DND-41 (cell line): Measurements from ENCODE around the gene CCDC40.

Experiments used
- ATAC-seq: fragments of 200-7000 bp; cut with Tn5 transposase; 3 replicates; pipeline ENCODE4 v1.9.1; 2021; ENCODE audit warnings: low read depth; ENCODE audit not compliant: insufficient read depth
- DNase-seq: peaks from one replicate; pipeline ENCODE4 v3.0.0-alpha.2; 2020
- H2AFZ ChIP-seq: 2 replicates; pipeline ENCODE4 v1.6.0; 2012; ENCODE audit warnings: low read depth, low read length
- H3K27ac ChIP-seq: 2 replicates; pipeline ENCODE4 v1.5.1; 2012; ENCODE audit warnings: low read length, inconsistent platforms
- H3K27me3 ChIP-seq: fragments of 200-600 bp; sonication (generic); 2 replicates; pipeline ENCODE4 v1.6.0; 2012; ENCODE audit warnings: low read length, mild to moderate bottlenecking, inconsistent platforms; ENCODE audit not compliant: insufficient read depth, poor library complexity
- H3K36me3 ChIP-seq: 2 replicates; pipeline ENCODE4 v1.5.1; 2012; ENCODE audit warnings: low read length, inconsistent platforms; ENCODE audit not compliant: insufficient read depth
- H3K4me1 ChIP-seq: 2 replicates; pipeline ENCODE4 v1.5.1; 2012; ENCODE audit warnings: mild to moderate bottlenecking, low read length; ENCODE audit not compliant: insufficient read depth
- H3K4me2 ChIP-seq: 2 replicates; pipeline ENCODE4 v1.6.0; 2012; ENCODE audit warnings: mild to moderate bottlenecking, moderate library complexity, low read length, inconsistent platforms; ENCODE audit not compliant: insufficient read depth
- H3K4me3 ChIP-seq, 2 experiments: fragments of 200-600 bp in 1 of 2; shearing (Covaris generic) in 1 of 2; 2 replicates each; pipeline ENCODE4 v1.5.1; 2012 to 2016; ENCODE audit warnings: inconsistent platforms in 2 of 2, low read length in 2 of 2, mild to moderate bottlenecking in 2 of 2, low read depth in 1 of 2, moderate library complexity in 1 of 2
- H3K79me2 ChIP-seq: 2 replicates; pipeline ENCODE4 v1.6.0; 2012; ENCODE audit warnings: low read length, inconsistent platforms; ENCODE audit not compliant: insufficient read depth
- H3K9ac ChIP-seq: 2 replicates; pipeline ENCODE4 v1.6.0; 2012; ENCODE audit warnings: low read depth, mild to moderate bottlenecking, inconsistent platforms, low read length, moderate library complexity
- H3K9me3 ChIP-seq: 2 replicates; pipeline ENCODE4 v1.5.1; 2012; ENCODE audit warnings: low read length, moderate library complexity, mild to moderate bottlenecking, inconsistent platforms; ENCODE audit not compliant: insufficient read depth, severe bottlenecking
- H4K20me1 ChIP-seq: 2 replicates; pipeline ENCODE4 v1.6.0; 2012; ENCODE audit warnings: low read length; ENCODE audit not compliant: insufficient read depth
- CTCF ChIP-seq: IDR thresholded peaks from 2 replicates; pipeline ENCODE4 v1.5.1; 2012; ENCODE audit warnings: borderline replicate concordance, low read length, moderate library complexity, mild to moderate bottlenecking; ENCODE audit not compliant: poor library complexity, severe bottlenecking; ENCODE audit errors: extremely low read depth
- EZH2 ChIP-seq: IDR thresholded peaks from 3 replicates; pipeline ENCODE4 v1.6.1; 2012; ENCODE audit warnings: borderline replicate concordance, low read depth, mild to moderate bottlenecking, moderate library complexity, low read length, inconsistent platforms; ENCODE audit not compliant: severe bottlenecking

CCDC40 gene

GRCh38 chr17:80130992-80131391, 94.5 kb downstream of the CCDC40 start:
- H3K79me2 ChIP-seq = no peaks in the 10 kb centered on the region
- TF ChIP-seq CTCF (no peak), EZH2 (no peak)
- no peak for ATAC-seq
- no peak overlapping the region for H3K4me2 ChIP-seq
- no peak for DNase-seq
- H2AFZ ChIP-seq = no peak overlapping the region
- no peak overlapping the region for H3K4me3 ChIP-seq
- no peak overlapping the region for H3K9ac ChIP-seq
- H3K4me1 ChIP-seq = no peaks in the 10 kb centered on the region
- H4K20me1 ChIP-seq = peaks cover 9% of the 10 kb centered on the region
- H3K36me3 ChIP-seq = peaks cover 31% of the 10 kb centered on the region
- peaks cover 4% of the 10 kb centered on the region for H3K27me3 ChIP-seq
- no peak overlapping the region for H3K27ac ChIP-seq
- no peaks in the 10 kb centered on the region for H3K9me3 ChIP-seq

GRCh38 chr17:80132906-80133625, 96.6 kb downstream of the CCDC40 start:
- no peak for TF ChIP-seq EZH2
- no peak for TF ChIP-seq CTCF
- H3K27ac ChIP-seq = no peak overlapping the region
- H3K9ac ChIP-seq = no peak overlapping the region
- H3K4me1 ChIP-seq = no peaks in the 10 kb centered on the region
- no peak overlapping the region for H3K4me2 ChIP-seq
- DNase-seq (no peak), ATAC-seq (peak; percentile 40; the same call in 2 of the 3 replicates)
- no peaks in the 10 kb centered on the region for H3K79me2 ChIP-seq
- peaks cover 9% of the 10 kb centered on the region for H4K20me1 ChIP-seq
- H3K4me3 ChIP-seq = no peak overlapping the region
- no peaks in the 10 kb centered on the region for H3K9me3 ChIP-seq
- no peak overlapping the region for H2AFZ ChIP-seq
- H3K27me3 ChIP-seq = no peaks in the 10 kb centered on the region
- H3K36me3 ChIP-seq = peaks cover 52% of the 10 kb centered on the region

GRCh38 chr17:80133626-80133970, 97.2 kb downstream of the CCDC40 start:
- Histone ChIP-seq H3K4me3 (no peak overlapping the region), H3K9me3 (no peaks in the 10 kb centered on the region), H3K4me2 (no peak overlapping the region), H3K27me3 (no peaks in the 10 kb centered on the region), H2AFZ (no peak overlapping the region), H3K27ac (no peak overlapping the region), H4K20me1 (peaks cover 9% of the 10 kb centered on the region), H3K9ac (no peak overlapping the region), H3K79me2 (no peaks in the 10 kb centered on the region), H3K4me1 (no peaks in the 10 kb centered on the region), H3K36me3 (peaks cover 57% of the 10 kb centered on the region)
- DNase-seq = no peak
- TF ChIP-seq CTCF (no peak), EZH2 (no peak)
- ATAC-seq = no peak
